IMR-90 (cell line): Measurements from ENCODE around the gene UBL7. TPM values are rescaled to one million over a fixed set of nuclear protein-coding genes. Genes with fewer than 3 reads are reported as not detected.

Experiments used
- ATAC-seq: fragments of 200-7000 bp; cut with Tn5 transposase; 2 replicates; pipeline ENCODE4 v1.9.1; 2020; ENCODE audit warnings: low read depth, mild to moderate bottlenecking, moderate library complexity
- BruUV-seq: library from RNA; stranded (reverse); fragments of 400-500 nt; replicated peaks from 2 replicates; lab custom pipeline; 2021; lab: Mats Ljungman, UMichigan
- CTCF ChIA-PET: fragments of 300-600 bp; formaldehyde crosslinking; extraction: SDS; loops from one replicate; lab custom pipeline; 2021; ENCODE audit warnings: antibody characterized with exemption; lab: Yijun Ruan, JAX
- POLR2A ChIA-PET: fragments of 300-600 bp; sonication (Branson Sonifier 250); formaldehyde crosslinking; loops from one replicate; lab custom pipeline; 2022; ENCODE audit warnings: antibody characterized with exemption; ENCODE audit not compliant: unreplicated experiment; lab: Charles Lee
- DNase-seq: peaks from one replicate; pipeline ENCODE4 v3.0.0; 2013
- H2AFZ ChIP-seq: replicated peaks from 2 replicates; pipeline ENCODE3; 2013; ENCODE audit warnings: low read length, mild to moderate bottlenecking; ENCODE audit not compliant: poor library complexity
- H2AK5ac ChIP-seq: 2 replicates; pipeline ENCODE4 v1.6.1; 2013; ENCODE audit warnings: low read depth, low read length, inconsistent platforms
- H2AK9ac ChIP-seq: replicated peaks from 2 replicates; pipeline ENCODE3; 2013; ENCODE audit warnings: mild to moderate bottlenecking, low read depth, low read length, moderate library complexity; ENCODE audit not compliant: poor library complexity
- H2BK120ac ChIP-seq: 2 replicates; pipeline ENCODE4 v1.6.1; 2013; ENCODE audit warnings: low read depth, low read length, inconsistent platforms
- H2BK15ac ChIP-seq: 3 replicates; pipeline ENCODE4 v1.6.1; 2013; ENCODE audit warnings: low read depth, low read length, inconsistent platforms
- H2BK20ac ChIP-seq: 2 replicates; pipeline ENCODE4 v1.6.1; 2013; ENCODE audit warnings: low read depth, mild to moderate bottlenecking, inconsistent platforms, low read length, moderate library complexity
- H2BK5ac ChIP-seq: 2 replicates; pipeline ENCODE4 v1.6.1; 2013; ENCODE audit warnings: mild to moderate bottlenecking, low read depth, low read length, inconsistent platforms; ENCODE audit not compliant: poor library complexity, severe bottlenecking
- H3K14ac ChIP-seq: replicated peaks from 2 replicates; pipeline ENCODE4 v1.6.1; 2013; ENCODE audit warnings: low read depth, low read length, inconsistent platforms
- H3K18ac ChIP-seq: 2 replicates; pipeline ENCODE4 v1.6.1; 2013; ENCODE audit warnings: low read depth, low read length, control low read depth
- H3K23ac ChIP-seq: 2 replicates; pipeline ENCODE4 v1.6.1; 2013; ENCODE audit warnings: low read depth, low read length, inconsistent platforms
- H3K27ac ChIP-seq: 2 replicates; pipeline ENCODE4 v1.5.1; 2013; ENCODE audit warnings: mild to moderate bottlenecking, control low read depth, low read length; ENCODE audit not compliant: insufficient read depth
- H3K27me3 ChIP-seq: 2 replicates; pipeline ENCODE4 v1.6.1; 2013; ENCODE audit warnings: low read length; ENCODE audit not compliant: control insufficient read depth, insufficient read depth
- H3K36me3 ChIP-seq: 2 replicates; pipeline ENCODE4 v1.6.1; 2013; ENCODE audit warnings: low read length, mixed read lengths; ENCODE audit not compliant: control insufficient read depth, insufficient read depth
- H3K4ac ChIP-seq: 2 replicates; pipeline ENCODE4 v1.6.1; 2013; ENCODE audit warnings: low read depth, low read length, inconsistent platforms
- H3K4me1 ChIP-seq: 2 replicates; pipeline ENCODE4 v1.6.1; 2013; ENCODE audit warnings: low read length, mixed read lengths; ENCODE audit not compliant: control insufficient read depth, insufficient read depth
- H3K4me2 ChIP-seq: 2 replicates; pipeline ENCODE4 v1.6.1; 2013; ENCODE audit warnings: low read depth, mild to moderate bottlenecking, control low read depth, low read length, moderate library complexity
- H3K4me3 ChIP-seq: 2 replicates; pipeline ENCODE4 v1.5.1; 2013; ENCODE audit warnings: low read depth, mild to moderate bottlenecking, control low read depth, low read length, moderate library complexity; ENCODE audit not compliant: insufficient read depth
- H3K56ac ChIP-seq: 2 replicates; pipeline ENCODE4 v1.6.1; 2013; ENCODE audit warnings: low read length, inconsistent platforms; ENCODE audit not compliant: insufficient read depth; ENCODE audit errors: extremely low read depth
- H3K79me1 ChIP-seq, 2 experiments: 2 replicates each; pipeline ENCODE4 v1.6.1; 2013; ENCODE audit warnings: low read length in 2 of 2, inconsistent platforms in 1 of 2, low read depth in 1 of 2
- H3K9ac ChIP-seq: 2 replicates; pipeline ENCODE4 v1.6.1; 2013; ENCODE audit warnings: low read depth, low read length, control low read depth
- H3K9me1 ChIP-seq: 2 replicates; pipeline ENCODE4 v1.6.1; 2013; ENCODE audit warnings: low read length, inconsistent platforms; ENCODE audit not compliant: insufficient read depth
- H3K9me3 ChIP-seq: 2 replicates; pipeline ENCODE4 v1.6.1; 2013; ENCODE audit warnings: low read length; ENCODE audit not compliant: control insufficient read depth, insufficient read depth
- H4K20me1 ChIP-seq: 2 replicates; pipeline ENCODE4 v1.6.1; 2013; ENCODE audit warnings: low read length, inconsistent platforms; ENCODE audit not compliant: insufficient read depth
- H4K5ac ChIP-seq: 2 replicates; pipeline ENCODE4 v1.6.1; 2013; ENCODE audit warnings: mild to moderate bottlenecking, low read depth, low read length, control low read depth
- H4K8ac ChIP-seq, 2 experiments: 2 replicates each; pipeline ENCODE4 v1.6.1; 2013; ENCODE audit warnings: low read depth in 2 of 2, low read length in 2 of 2, control low read depth in 1 of 2, inconsistent platforms in 1 of 2
- H4K91ac ChIP-seq: 2 replicates; pipeline ENCODE4 v1.6.1; 2013; ENCODE audit warnings: low read depth, low read length, inconsistent platforms; ENCODE audit not compliant: insufficient read depth
- FOS ChIP-seq: fragments of 150-350 bp; IDR thresholded peaks from 2 replicates; pipeline ENCODE4 v1.6.1; 2016; ENCODE audit warnings: low read depth, low read length
- MXI1 ChIP-seq: IDR thresholded peaks from 2 replicates; pipeline ENCODE4 v1.6.1; 2012; ENCODE audit warnings: low read depth, mild to moderate bottlenecking, low read length, moderate library complexity, borderline replicate concordance
- SMC3 ChIP-seq: fragments of 150-350 bp; IDR thresholded peaks from 2 replicates; pipeline ENCODE4 v1.6.1; 2016; ENCODE audit warnings: low read depth, mild to moderate bottlenecking, antibody characterized with exemption, low read length, moderate library complexity
- WGBS, 2 experiments: methylation state at CpG; one replicate each; pipeline versions ENCODE4 v1.1.5 to v1.1.7; 2013; ENCODE audit warnings: missing lambda C conversion rate in 2 of 2; ENCODE audit not compliant: insufficient read length in 1 of 2; ENCODE audit errors: extremely low coverage in 2 of 2; 5-methylcytosine and 5-hydroxymethylcytosine counted together
- dilution Hi-C: fragments of 300-500 bp; cut with HindIII; formaldehyde crosslinking; loops from one replicate; pipeline ENCODE4 v1.14.3; 2018; ENCODE audit warnings: low sequenced_read_pairs; ENCODE audit not compliant: unreplicated experiment
- in situ Hi-C: fragments of 300-500 bp; cut with MboI; formaldehyde crosslinking; loops from 3 replicates; pipeline ENCODE4 v1.14.3; 2019; ENCODE audit warnings: low sequenced_read_pairs, inconsistent platforms, mixed read lengths
- intact Hi-C: fragments of 100-400 bp; cut with micrococcal nuclease; formaldehyde crosslinking; loops from 2 replicates; pipeline ENCODE4 v1.10.0; 2022
- polyA plus RNA-seq, 3 experiments: library from polyadenylated mRNA; depleted of rRNA; stranded (reverse); fragments of >200 nt; gene quantifications; 2 replicates each; pipeline ENCODE4 v1.2.3, GENCODE V29; 2012; ENCODE audit warnings: low replicate concordance in 1 of 3
- total RNA-seq: library from RNA; depleted of rRNA; stranded (reverse); fragments of >200 nt; gene quantifications from 2 replicates; pipeline ENCODE4 v1.2.3, GENCODE V29; 2012

Gene UBL7
- total and polyA plus RNA-seq, 2 of the 4 experiments (the other 2 are of a cell fraction), result 68.1 to 78.4 TPM

GRCh38 chr15:74430510-74430951, 30.4 kb downstream of the UBL7 start:
- DNase-seq (no peak), ATAC-seq (no peak)
- WGBS, 2 experiments, result 42% methylated on average over 2 of the region's 6 CpGs; no CpG with 5 or more reads in 1 of the 2 experiments
- Histone ChIP-seq H2BK5ac (no peak overlapping the region), H3K56ac (no peak overlapping the region), H3K4me1 (peaks cover 20% of the 10 kb centered on the region), H3K4me3 (no peak overlapping the region), H3K9ac (no peak overlapping the region), H3K9me1 (peaks cover 34% of the 10 kb centered on the region), H3K23ac (peak overlapping the region; percentile 68; the same call in 1 of the 2 replicates), H3K18ac (no peak overlapping the region), H2AK9ac (peak overlapping the region; percentile 21), H2AK5ac (peak overlapping the region; percentile 29; the same call in 1 of the 2 replicates), H3K79me1 (peaks cover 11 to 80% of the 10 kb centered on the region in 2 experiments; a peak in 3 of 4 replicates), H2BK20ac (no peak overlapping the region), H4K91ac (no peak overlapping the region), H3K14ac (peak overlapping the region; percentile 48; the same call in 1 of the 2 replicates), H3K27ac (no peak overlapping the region), H3K4ac (no peak overlapping the region), H2BK120ac (peak overlapping the region; percentile 13; the same call in 1 of the 2 replicates), H3K36me3 (no peaks in the 10 kb centered on the region), H3K27me3 (no peaks in the 10 kb centered on the region), H2AFZ (no peak overlapping the region), H2BK15ac (no peak overlapping the region), H4K8ac (no peak overlapping the region), H4K20me1 (peaks cover 50% of the 10 kb centered on the region), H4K5ac (no peak overlapping the region), H3K9me3 (no peaks in the 10 kb centered on the region), H3K4me2 (no peak overlapping the region; the same call in 1 of the 2 replicates)
- in situ Hi-C loops, result no loop called here
- CTCF ChIA-PET, result interaction anchor here (1.0 kb wide), 1 partner anchor 48 kb away, joined by 6 read pairs; no protein-coding TSS in a partner anchor
- no peak for TF ChIP-seq FOS
- TF ChIP-seq MXI1, result no peak
- TF ChIP-seq SMC3, result no peak
- dilution Hi-C loops, result no loop called here
- no TSS peak for BruUV-seq
- intact Hi-C loops, result no loop called here
- POLR2A ChIA-PET, result no interaction called here
